Measurements from ENCODE around the gene PTPRC.

PTPRC gene

GRCh38 chr1:198622001-198622400, 16.8 kb upstream of the PTPRC start:
- Histone ChIP-seq H3K9me3 (ENCODE audit: control insufficient read depth, insufficient read depth, low read length) (no peaks in the 10 kb centered on the region), H3K9ac (ENCODE audit: low read depth, low read length) (no peak overlapping the region), H3K4me3 (ENCODE audit: low read depth, low read length) (no peak overlapping the region), H3K27me3 (ENCODE audit: control insufficient read depth, insufficient read depth, low read length) (no peaks in the 10 kb centered on the region), H3K27ac (ENCODE audit: low read depth, low read length) (no peak overlapping the region), H3K4me1 (ENCODE audit: control insufficient read depth, insufficient read depth, low read length) (no peaks in the 10 kb centered on the region), H3K36me3 (ENCODE audit: control insufficient read depth, insufficient read depth, low read length) (no peaks in the 10 kb centered on the region)

- Histone ChIP-seq H3K27ac (ENCODE audit: low read depth, low read length) (no peak overlapping the region), H3K4me3 (ENCODE audit: low read depth, low read length) (no peak overlapping the region), H3K4me1 (ENCODE audit: control insufficient read depth, insufficient read depth, low read length) (no peaks in the 10 kb centered on the region), H3K9ac (ENCODE audit: low read depth, low read length) (no peak overlapping the region), H3K36me3 (ENCODE audit: control insufficient read depth, insufficient read depth, low read length) (no peaks in the 10 kb centered on the region), H3K9me3 (ENCODE audit: control insufficient read depth, insufficient read depth, low read length) (no peaks in the 10 kb centered on the region), H3K27me3 (ENCODE audit: control insufficient read depth, insufficient read depth, low read length) (no peaks in the 10 kb centered on the region)
Measured at GRCh38 chr1:198623752-198624647, 14.8 kb upstream of the PTPRC start.

GRCh38 chr1:198624648-198624980, 14.2 kb upstream of the PTPRC start:
- Histone ChIP-seq H3K27ac (ENCODE audit: low read depth, low read length) (no peak overlapping the region), H3K9me3 (ENCODE audit: control insufficient read depth, insufficient read depth, low read length) (no peaks in the 10 kb centered on the region), H3K4me1 (ENCODE audit: control insufficient read depth, insufficient read depth, low read length) (no peaks in the 10 kb centered on the region), H3K4me3 (ENCODE audit: low read depth, low read length) (no peak overlapping the region), H3K36me3 (ENCODE audit: control insufficient read depth, insufficient read depth, low read length) (no peaks in the 10 kb centered on the region), H3K9ac (ENCODE audit: low read depth, low read length) (no peak overlapping the region), H3K27me3 (ENCODE audit: control insufficient read depth, insufficient read depth, low read length) (no peaks in the 10 kb centered on the region)

GRCh38 chr1:198627436-198628066, 11.3 kb upstream of the PTPRC start:
- H3K9ac ChIP-seq (ENCODE audit: low read depth, low read length): no peak overlapping the region
- H3K9me3 ChIP-seq (ENCODE audit: control insufficient read depth, insufficient read depth, low read length): no peaks in the 10 kb centered on the region
- no peaks in the 10 kb centered on the region for H3K27me3 ChIP-seq (ENCODE audit: control insufficient read depth, insufficient read depth, low read length)
- no peaks in the 10 kb centered on the region for H3K4me1 ChIP-seq (ENCODE audit: control insufficient read depth, insufficient read depth, low read length)
- H3K4me3 ChIP-seq (ENCODE audit: low read depth, low read length): no peak overlapping the region
- H3K36me3 ChIP-seq (ENCODE audit: control insufficient read depth, insufficient read depth, low read length): no peaks in the 10 kb centered on the region
- H3K27ac ChIP-seq (ENCODE audit: low read depth, low read length): no peak overlapping the region

- H3K27ac ChIP-seq (ENCODE audit: low read depth, low read length): no peak overlapping the region
Measured at GRCh38 chr1:198628067-198628455, 10.8 kb upstream of the PTPRC start.

GRCh38 chr1:198629610-198630009, 9.2 kb upstream of the PTPRC start:
- Histone ChIP-seq H3K4me3 (ENCODE audit: low read depth, low read length) (no peak overlapping the region), H3K9ac (ENCODE audit: low read depth, low read length) (no peak overlapping the region), H3K4me1 (ENCODE audit: control insufficient read depth, insufficient read depth, low read length) (no peaks in the 10 kb centered on the region), H3K36me3 (ENCODE audit: control insufficient read depth, insufficient read depth, low read length) (no peaks in the 10 kb centered on the region), H3K27me3 (ENCODE audit: control insufficient read depth, insufficient read depth, low read length) (no peaks in the 10 kb centered on the region), H3K27ac (ENCODE audit: low read depth, low read length) (no peak overlapping the region), H3K9me3 (ENCODE audit: control insufficient read depth, insufficient read depth, low read length) (no peaks in the 10 kb centered on the region)

More at GRCh38 chr1:198628067-198628455, 10.8 kb upstream of the PTPRC start:
- Histone ChIP-seq H3K36me3 (ENCODE audit: control insufficient read depth, insufficient read depth, low read length) (no peaks in the 10 kb centered on the region), H3K9me3 (ENCODE audit: control insufficient read depth, insufficient read depth, low read length) (no peaks in the 10 kb centered on the region), H3K4me1 (ENCODE audit: control insufficient read depth, insufficient read depth, low read length) (no peaks in the 10 kb centered on the region), H3K27me3 (ENCODE audit: control insufficient read depth, insufficient read depth, low read length) (no peaks in the 10 kb centered on the region), H3K4me3 (ENCODE audit: low read depth, low read length) (no peak overlapping the region), H3K9ac (ENCODE audit: low read depth, low read length) (no peak overlapping the region)

GRCh38 chr1:198630863-198631262, 8.0 kb upstream of the PTPRC start:
- no peak overlapping the region for H3K4me3 ChIP-seq (ENCODE audit: low read depth, low read length)
- no peaks in the 10 kb centered on the region for H3K9me3 ChIP-seq (ENCODE audit: control insufficient read depth, insufficient read depth, low read length)
- H3K9ac ChIP-seq (ENCODE audit: low read depth, low read length): no peak overlapping the region
- H3K36me3 ChIP-seq (ENCODE audit: control insufficient read depth, insufficient read depth, low read length): no peaks in the 10 kb centered on the region
- no peak overlapping the region for H3K27ac ChIP-seq (ENCODE audit: low read depth, low read length)
- no peaks in the 10 kb centered on the region for H3K27me3 ChIP-seq (ENCODE audit: control insufficient read depth, insufficient read depth, low read length)
- no peaks in the 10 kb centered on the region for H3K4me1 ChIP-seq (ENCODE audit: control insufficient read depth, insufficient read depth, low read length)

- H3K4me3 ChIP-seq (ENCODE audit: low read depth, low read length): no peak overlapping the region
- H3K4me1 ChIP-seq (ENCODE audit: control insufficient read depth, insufficient read depth, low read length): no peaks in the 10 kb centered on the region
- H3K9ac ChIP-seq (ENCODE audit: low read depth, low read length): no peak overlapping the region
- H3K27ac ChIP-seq (ENCODE audit: low read depth, low read length): no peak overlapping the region
- no peaks in the 10 kb centered on the region for H3K9me3 ChIP-seq (ENCODE audit: control insufficient read depth, insufficient read depth, low read length)
- H3K36me3 ChIP-seq (ENCODE audit: control insufficient read depth, insufficient read depth, low read length): no peaks in the 10 kb centered on the region
- no peaks in the 10 kb centered on the region for H3K27me3 ChIP-seq (ENCODE audit: control insufficient read depth, insufficient read depth, low read length)
Measured at GRCh38 chr1:198631292-198631691, 7.5 kb upstream of the PTPRC start.

- no peak overlapping the region for H3K27ac ChIP-seq (ENCODE audit: low read depth, low read length)
- no peaks in the 10 kb centered on the region for H3K27me3 ChIP-seq (ENCODE audit: control insufficient read depth, insufficient read depth, low read length)
- H3K9ac ChIP-seq (ENCODE audit: low read depth, low read length): no peak overlapping the region
- no peaks in the 10 kb centered on the region for H3K9me3 ChIP-seq (ENCODE audit: control insufficient read depth, insufficient read depth, low read length)
- no peaks in the 10 kb centered on the region for H3K4me1 ChIP-seq (ENCODE audit: control insufficient read depth, insufficient read depth, low read length)
- H3K4me3 ChIP-seq (ENCODE audit: low read depth, low read length): no peak overlapping the region
- H3K36me3 ChIP-seq (ENCODE audit: control insufficient read depth, insufficient read depth, low read length): no peaks in the 10 kb centered on the region
Measured at GRCh38 chr1:198632007-198632406, 6.8 kb upstream of the PTPRC start.

- Histone ChIP-seq H3K27me3 (ENCODE audit: control insufficient read depth, insufficient read depth, low read length) (no peaks in the 10 kb centered on the region), H3K9ac (ENCODE audit: low read depth, low read length) (no peak overlapping the region), H3K4me3 (ENCODE audit: low read depth, low read length) (no peak overlapping the region), H3K36me3 (ENCODE audit: control insufficient read depth, insufficient read depth, low read length) (no peaks in the 10 kb centered on the region), H3K4me1 (ENCODE audit: control insufficient read depth, insufficient read depth, low read length) (no peaks in the 10 kb centered on the region), H3K27ac (ENCODE audit: low read depth, low read length) (no peak overlapping the region), H3K9me3 (ENCODE audit: control insufficient read depth, insufficient read depth, low read length) (no peaks in the 10 kb centered on the region)
Measured at GRCh38 chr1:198633675-198634121, 5.1 kb upstream of the PTPRC start.

GRCh38 chr1:198635964-198636363, 2.9 kb upstream of the PTPRC start:
- Histone ChIP-seq H3K9ac (ENCODE audit: low read depth, low read length) (no peak overlapping the region), H3K4me1 (ENCODE audit: control insufficient read depth, insufficient read depth, low read length) (no peaks in the 10 kb centered on the region), H3K4me3 (ENCODE audit: low read depth, low read length) (no peak overlapping the region), H3K36me3 (ENCODE audit: control insufficient read depth, insufficient read depth, low read length) (no peaks in the 10 kb centered on the region), H3K27ac (ENCODE audit: low read depth, low read length) (no peak overlapping the region), H3K9me3 (ENCODE audit: control insufficient read depth, insufficient read depth, low read length) (no peaks in the 10 kb centered on the region), H3K27me3 (ENCODE audit: control insufficient read depth, insufficient read depth, low read length) (no peaks in the 10 kb centered on the region)
